ENCODE measurements around the gene MAPK11. TPM values are rescaled to one million over a fixed set of nuclear protein-coding genes. Genes with fewer than 3 reads are reported as not detected.

The MAPK11 gene
- total and polyA plus RNA-seq, 7 experiments from 2014 or later = 0.13 to 22.9 (median 1.4) TPM

DNA sequence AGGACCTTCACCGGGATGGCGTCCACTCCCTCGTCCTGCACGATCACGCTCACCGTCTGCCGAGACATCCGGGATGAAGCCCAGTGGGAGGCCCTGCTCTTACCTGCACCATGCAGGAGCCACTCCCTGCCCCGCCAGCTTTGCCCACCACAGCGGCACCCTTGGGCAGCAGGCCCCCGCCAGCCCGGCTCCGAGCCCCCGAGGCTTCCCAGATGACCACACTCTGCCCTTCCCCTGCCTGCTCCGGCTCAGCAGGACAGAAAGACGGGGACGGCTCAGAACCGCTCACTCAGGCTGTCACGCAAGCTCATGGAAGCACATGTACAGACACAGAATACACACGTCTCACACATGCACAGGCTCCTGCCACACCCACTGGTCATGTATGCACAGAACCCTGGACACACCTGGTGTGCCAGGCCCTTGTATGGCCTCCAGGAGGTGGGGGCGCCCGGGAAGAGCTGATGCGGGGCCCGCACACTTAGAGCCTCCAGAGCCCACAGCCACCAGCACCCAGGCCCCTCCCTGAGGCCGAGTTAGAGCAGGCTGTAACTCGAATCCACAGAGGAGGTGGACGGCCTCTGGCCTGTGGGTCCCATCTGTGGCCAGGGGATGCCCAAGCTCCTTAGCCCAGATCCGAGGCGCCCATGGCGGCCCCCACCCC lies 8.9 kb upstream of the MAPK11 start:
- H3K4me3 ChIP-seq (ENCODE audit: low read length) = no peak overlapping the region
- no peaks in the 10 kb centered on the region for H3K36me3 Mint-ChIP-seq
- H3K4me1 ChIP-seq (ENCODE audit: control insufficient read depth in 2 of 2, insufficient read depth in 2 of 2, low read length in 2 of 2) = no peaks in the 10 kb centered on the region
- H3K4me1 Mint-ChIP-seq = peaks cover 0 to 6% (median 1%) of the 10 kb centered on the region in 7 donors
- ATAC-seq (no peak), DNase-seq (no peak)
- peaks cover 0 to under 1% (median 0%) of the 10 kb centered on the region in 5 donors for H3K27me3 Mint-ChIP-seq
- ChIA-PET POLR2A (no interaction called here), CTCF (interaction anchor here (0.7 kb wide), 1 partner anchor 11 kb away, joined by 3 read pairs; no protein-coding TSS in a partner anchor)
- intact Hi-C loops (cut with micrococcal nuclease) = loop anchor here (10.0 kb wide), 3 partner anchors 196 to 306 kb away; partner anchors contain the start of genes CHKB (in 1 of the 2), LMF2 (in 1 of the 2), NCAPH2 (in 1 of the 2) and SBF1 (in 1 of the 2)
- H3K27ac Mint-ChIP-seq = peak overlapping the region in 1 of 9 donors; percentile 25
- no peaks in the 10 kb centered on the region for H3K27me3 ChIP-seq (ENCODE audit: control insufficient read depth in 2 of 2, insufficient read depth in 2 of 2, low read length in 2 of 2)
- H3K27ac ChIP-seq (ENCODE audit: low read depth, low read length) = no peak overlapping the region
- H3K36me3 ChIP-seq (ENCODE audit: control insufficient read depth in 2 of 3, insufficient read depth in 3 of 3, low read length in 3 of 3) = no peaks in the 10 kb centered on the region
- no peak overlapping the region for H3K4me3 Mint-ChIP-seq
- no peaks in the 10 kb centered on the region for H3K9me3 Mint-ChIP-seq
- no peaks in the 10 kb centered on the region for H3K9me3 ChIP-seq (ENCODE audit: control insufficient read depth in 2 of 3, low read length in 3 of 3)

GRCh38 chr22:50278461-50278860 lies 8.3 kb upstream of the MAPK11 start:
- no peaks in the 10 kb centered on the region for H3K36me3 Mint-ChIP-seq
- H3K27me3 Mint-ChIP-seq = peaks cover 0 to 5% (median 0%) of the 10 kb centered on the region in 5 donors

GRCh38 chr22:50277761-50278160 lies 7.6 kb upstream of the MAPK11 start:
- intact Hi-C loops (cut with micrococcal nuclease) = loop anchor here (10.0 kb wide), 3 partner anchors 197 to 307 kb away; partner anchors contain the start of genes CHKB (in 1 of the 2), LMF2 (in 1 of the 2), NCAPH2 (in 1 of the 2) and SBF1 (in 1 of the 2)
- no peaks in the 10 kb centered on the region for H3K36me3 ChIP-seq (ENCODE audit: control insufficient read depth in 2 of 3, insufficient read depth in 3 of 3, low read length in 3 of 3)
- POLR2A ChIA-PET = no interaction called here

More at GRCh38 chr22:50278461-50278860, 8.3 kb upstream of the MAPK11 start:
- DNase-seq (no peak), ATAC-seq (no peak)
- intact Hi-C loops (cut with micrococcal nuclease) = loop anchor here (10.0 kb wide), 3 partner anchors 196 to 306 kb away; partner anchors contain the start of genes CHKB (in 1 of the 2), LMF2 (in 1 of the 2), NCAPH2 (in 1 of the 2) and SBF1 (in 1 of the 2)
- Histone ChIP-seq H3K36me3 (ENCODE audit: control insufficient read depth in 2 of 3, insufficient read depth in 3 of 3, low read length in 3 of 3) (no peaks in the 10 kb centered on the region), H3K4me1 (ENCODE audit: control insufficient read depth in 2 of 2, insufficient read depth in 2 of 2, low read length in 2 of 2) (no peaks in the 10 kb centered on the region), H3K4me3 (ENCODE audit: low read length) (no peak overlapping the region), H3K9me3 (ENCODE audit: control insufficient read depth in 2 of 3, low read length in 3 of 3) (no peaks in the 10 kb centered on the region), H3K27ac (ENCODE audit: low read depth, low read length) (no peak overlapping the region), H3K27me3 (ENCODE audit: control insufficient read depth in 2 of 2, insufficient read depth in 2 of 2, low read length in 2 of 2) (no peaks in the 10 kb centered on the region)
- Mint-ChIP-seq H3K9me3 (no peaks in the 10 kb centered on the region), H3K4me3 (no peak overlapping the region), H3K27ac (no peak overlapping the region), H3K4me1 (peaks cover 0 to 10% (median 5%) of the 10 kb centered on the region in 7 donors)
- CTCF ChIA-PET = no interaction called here
- POLR2A ChIA-PET = no interaction called here

GRCh38 chr22:50276143-50276542 lies 6.0 kb upstream of the MAPK11 start:
- ATAC-seq = peak; percentile 86
- DNase-seq = peak in 2 of 9 donors; percentile 22 to 27
- H3K27ac ChIP-seq (ENCODE audit: low read depth, low read length) = no peak overlapping the region
- no peaks in the 10 kb centered on the region for H3K27me3 ChIP-seq (ENCODE audit: control insufficient read depth in 2 of 2, insufficient read depth in 2 of 2, low read length in 2 of 2)
- ChIA-PET CTCF (interaction anchor here (0.7 kb wide), 1 partner anchor 127 kb away, joined by 3 read pairs; no protein-coding TSS in a partner anchor), POLR2A (no interaction called here)
- H3K4me3 ChIP-seq (ENCODE audit: low read length) = no peak overlapping the region
- Mint-ChIP-seq H3K4me1 (peaks cover 0 to 12% (median 5%) of the 10 kb centered on the region in 7 donors), H3K27ac (no peak overlapping the region), H3K9me3 (no peaks in the 10 kb centered on the region), H3K27me3 (peaks cover 0 to 12% (median 0%) of the 10 kb centered on the region in 5 donors), H3K36me3 (no peaks in the 10 kb centered on the region), H3K4me3 (no peak overlapping the region)
- no peaks in the 10 kb centered on the region for H3K9me3 ChIP-seq (ENCODE audit: control insufficient read depth in 2 of 3, low read length in 3 of 3)
- H3K36me3 ChIP-seq (ENCODE audit: control insufficient read depth in 2 of 3, insufficient read depth in 3 of 3, low read length in 3 of 3) = no peaks in the 10 kb centered on the region
- intact Hi-C loops (cut with micrococcal nuclease) = loop anchor here (10.0 kb wide), 3 partner anchors 199 to 309 kb away; partner anchors contain the start of genes CHKB (in 1 of the 2), LMF2 (in 1 of the 2), NCAPH2 (in 1 of the 2) and SBF1 (in 1 of the 2)
- H3K4me1 ChIP-seq (ENCODE audit: control insufficient read depth in 2 of 2, insufficient read depth in 2 of 2, low read length in 2 of 2) = peaks cover 3 to 4% of the 10 kb centered on the region in 2 donors

More at GRCh38 chr22:50277761-50278160, 7.6 kb upstream of the MAPK11 start:
- no peak for ATAC-seq
- Histone ChIP-seq H3K4me1 (ENCODE audit: control insufficient read depth in 2 of 2, insufficient read depth in 2 of 2, low read length in 2 of 2) (no peaks in the 10 kb centered on the region), H3K27me3 (ENCODE audit: control insufficient read depth in 2 of 2, insufficient read depth in 2 of 2, low read length in 2 of 2) (no peaks in the 10 kb centered on the region), H3K4me3 (ENCODE audit: low read length) (no peak overlapping the region), H3K27ac (ENCODE audit: low read depth, low read length) (no peak overlapping the region), H3K9me3 (ENCODE audit: control insufficient read depth in 2 of 3, low read length in 3 of 3) (no peaks in the 10 kb centered on the region)
- Mint-ChIP-seq H3K4me3 (no peak overlapping the region), H3K27me3 (peaks cover 0 to 8% (median 0%) of the 10 kb centered on the region in 5 donors), H3K4me1 (peaks cover 0 to 10% (median 5%) of the 10 kb centered on the region in 7 donors), H3K9me3 (no peaks in the 10 kb centered on the region), H3K27ac (no peak overlapping the region), H3K36me3 (no peaks in the 10 kb centered on the region)
- CTCF ChIA-PET = no interaction called here
- no peak for DNase-seq

DNA sequence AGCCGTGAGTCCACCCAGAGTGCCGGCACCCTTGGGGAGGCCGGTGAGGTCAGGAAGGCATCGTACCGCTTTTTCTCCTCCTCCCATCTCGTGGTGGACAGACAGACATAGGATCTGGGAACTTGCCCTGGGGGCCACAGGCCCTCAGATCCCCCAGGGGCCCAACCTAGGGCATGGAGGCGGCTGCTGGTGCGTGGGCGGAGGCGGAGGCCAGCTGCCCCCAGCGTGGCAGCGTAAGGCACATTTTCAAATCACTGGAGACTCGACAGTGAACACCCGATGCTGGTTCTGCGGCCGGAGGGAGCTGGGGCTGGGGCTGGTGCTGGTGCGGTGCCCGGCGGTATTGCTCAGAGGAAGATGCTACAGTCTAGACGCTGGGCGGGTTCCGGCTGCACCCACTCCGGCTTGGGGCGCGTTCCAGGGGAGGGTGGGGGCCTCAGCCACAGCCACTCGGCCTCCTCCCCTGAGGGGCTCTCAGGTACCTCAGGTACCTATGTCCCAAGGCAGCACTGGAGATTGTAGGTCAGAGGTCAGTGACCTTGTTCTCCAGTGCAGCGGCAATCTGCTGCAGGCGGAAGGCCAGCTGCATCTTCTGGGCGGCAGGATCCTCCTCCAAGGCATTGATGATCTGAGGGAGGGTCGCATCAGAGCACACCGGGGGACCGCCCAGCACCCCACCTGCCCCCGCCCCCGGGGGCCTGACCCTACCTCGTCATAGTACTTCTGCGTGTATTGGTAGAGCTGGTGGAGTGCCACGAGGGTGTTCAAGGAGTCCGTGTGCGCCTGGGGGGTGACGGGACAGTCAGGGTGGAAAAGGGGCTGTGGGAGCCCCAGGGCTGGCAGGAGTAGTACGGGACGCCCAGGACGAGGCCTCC lies 5.2 kb upstream of the MAPK11 start:
- Histone ChIP-seq H3K4me3 (ENCODE audit: low read length) (no peak overlapping the region), H3K27ac (ENCODE audit: low read depth, low read length) (no peak overlapping the region), H3K4me1 (ENCODE audit: control insufficient read depth in 2 of 2, insufficient read depth in 2 of 2, low read length in 2 of 2) (peaks cover 3 to 10% of the 10 kb centered on the region in 2 donors), H3K36me3 (ENCODE audit: control insufficient read depth in 2 of 3, insufficient read depth in 3 of 3, low read length in 3 of 3) (no peaks in the 10 kb centered on the region), H3K27me3 (ENCODE audit: control insufficient read depth in 2 of 2, insufficient read depth in 2 of 2, low read length in 2 of 2) (no peaks in the 10 kb centered on the region), H3K9me3 (ENCODE audit: control insufficient read depth in 2 of 3, low read length in 3 of 3) (no peaks in the 10 kb centered on the region)
- H3K9me3 Mint-ChIP-seq = no peaks in the 10 kb centered on the region
- no peak overlapping the region for H3K4me3 Mint-ChIP-seq
- no peak overlapping the region for H3K27ac Mint-ChIP-seq
- DNase-seq (no peak), ATAC-seq (no peak)
- POLR2A ChIA-PET = no interaction called here
- intact Hi-C loops (cut with micrococcal nuclease) = loop anchor here (10.0 kb wide), 3 partner anchors 199 to 309 kb away; partner anchors contain the start of genes CHKB (in 1 of the 2), LMF2 (in 1 of the 2), NCAPH2 (in 1 of the 2) and SBF1 (in 1 of the 2)
- peaks cover 4 to 12% (median 6%) of the 10 kb centered on the region in 7 donors for H3K4me1 Mint-ChIP-seq
- CTCF ChIA-PET = interaction anchor here (0.7 kb wide), 1 partner anchor 128 kb away, joined by 3 read pairs; no protein-coding TSS in a partner anchor
- no peaks in the 10 kb centered on the region for H3K36me3 Mint-ChIP-seq
- peaks cover 0 to 16% (median 0%) of the 10 kb centered on the region in 5 donors for H3K27me3 Mint-ChIP-seq

- H3K4me1 ChIP-seq (ENCODE audit: control insufficient read depth in 2 of 2, insufficient read depth in 2 of 2, low read length in 2 of 2) = peaks cover 3 to 10% of the 10 kb centered on the region in 2 donors
- Mint-ChIP-seq H3K9me3 (no peaks in the 10 kb centered on the region), H3K4me1 (peaks cover 4 to 12% (median 6%) of the 10 kb centered on the region in 7 donors), H3K27ac (no peak overlapping the region), H3K4me3 (no peak overlapping the region), H3K27me3 (peaks cover 0 to 16% (median 0%) of the 10 kb centered on the region in 5 donors), H3K36me3 (no peaks in the 10 kb centered on the region)
- H3K4me3 ChIP-seq (ENCODE audit: low read length) = no peak overlapping the region
- H3K27me3 ChIP-seq (ENCODE audit: control insufficient read depth in 2 of 2, insufficient read depth in 2 of 2, low read length in 2 of 2) = no peaks in the 10 kb centered on the region
- ATAC-seq (no peak), DNase-seq (no peak)
- no peaks in the 10 kb centered on the region for H3K36me3 ChIP-seq (ENCODE audit: control insufficient read depth in 2 of 3, insufficient read depth in 3 of 3, low read length in 3 of 3)
- H3K27ac ChIP-seq (ENCODE audit: low read depth, low read length) = no peak overlapping the region
- CTCF ChIA-PET = no interaction called here
- H3K9me3 ChIP-seq (ENCODE audit: control insufficient read depth in 2 of 3, low read length in 3 of 3) = no peaks in the 10 kb centered on the region
- intact Hi-C loops (cut with micrococcal nuclease) = loop anchor here (1.0 to 10.0 kb wide), 7 partner anchors 33 to 310 kb away; partner anchors contain the start of genes DENND6B (in 2 of the 2), CHKB (in 1 of the 2), LMF2 (in 1 of the 2) and NCAPH2 (in 1 of the 2)
- POLR2A ChIA-PET = no interaction called here
Measured at GRCh38 chr22:50274771-50275170, 4.6 kb upstream of the MAPK11 start.

Data from naive thymus-derived CD4-positive, alpha-beta T cell (primary cell).